Measurements from ENCODE around the gene CPLANE1. TPM values are rescaled to one million over a fixed set of nuclear protein-coding genes. Genes with fewer than 3 reads are reported as not detected.
"Not testable (repeated sequence)": the region's sequence is repeated elsewhere in the genome, so short reads cannot be mapped to it uniquely, and the experiment has no call there.

The CPLANE1 gene
- total and polyA plus RNA-seq, 7 experiments from 2014 or later: 1.1 to 14.7 (median 9.0) TPM

GRCh38 chr5:37086466-37087173, 162.6 kb downstream of the CPLANE1 start:
- H3K27me3 ChIP-seq (ENCODE audit: control insufficient read depth in 2 of 2, insufficient read depth in 2 of 2, low read length in 2 of 2): no peaks in the 10 kb centered on the region
- peaks cover 0 to 11% (median 2%) of the 10 kb centered on the region in 11 donors for H3K9me3 Mint-ChIP-seq
- no peak overlapping the region for H3K4me3 Mint-ChIP-seq
- intact Hi-C loops (cut with micrococcal nuclease): no loop called here
- DNase-seq: no peak
- no peak overlapping the region for H3K27ac Mint-ChIP-seq
- peaks cover 0 to under 1% (median 0%) of the 10 kb centered on the region in 3 experiments for H3K36me3 ChIP-seq (ENCODE audit: control insufficient read depth in 2 of 3, insufficient read depth in 3 of 3, low read length in 3 of 3)
- ChIA-PET CTCF (no interaction called here), POLR2A (no interaction called here)
- H3K27me3 Mint-ChIP-seq: no peaks in the 10 kb centered on the region
- no peaks in the 10 kb centered on the region for H3K4me1 ChIP-seq (ENCODE audit: control insufficient read depth in 2 of 2, insufficient read depth in 2 of 2, low read length in 2 of 2)
- peaks cover 0 to 6% (median 0%) of the 10 kb centered on the region in 7 donors for H3K4me1 Mint-ChIP-seq
- no peak overlapping the region for H3K4me3 ChIP-seq (ENCODE audit: low read length)
- H3K9me3 ChIP-seq (ENCODE audit: control insufficient read depth in 2 of 3, low read length in 3 of 3): no peaks in the 10 kb centered on the region
- no peak for ATAC-seq
- peaks cover 0 to 59% (median 16%) of the 10 kb centered on the region in 5 donors for H3K36me3 Mint-ChIP-seq
- no peak overlapping the region for H3K27ac ChIP-seq (ENCODE audit: low read depth, low read length)

GRCh38 chr5:37086026-37086425, 163.2 kb downstream of the CPLANE1 start:
- H3K4me1 Mint-ChIP-seq; POLR2A ChIA-PET; H3K27ac Mint-ChIP-seq; H3K4me1 ChIP-seq (ENCODE audit: control insufficient read depth in 2 of 2, insufficient read depth in 2 of 2, low read length in 2 of 2); H3K27me3 ChIP-seq (ENCODE audit: control insufficient read depth in 2 of 2, insufficient read depth in 2 of 2, low read length in 2 of 2); H3K36me3 ChIP-seq (ENCODE audit: control insufficient read depth in 2 of 3, insufficient read depth in 3 of 3, low read length in 3 of 3); intact Hi-C loops (cut with micrococcal nuclease); H3K4me3 Mint-ChIP-seq; ATAC-seq; H3K4me3 ChIP-seq (ENCODE audit: low read length); H3K27me3 Mint-ChIP-seq; H3K9me3 ChIP-seq (ENCODE audit: control insufficient read depth in 2 of 3, low read length in 3 of 3); DNase-seq; CTCF ChIA-PET; H3K27ac ChIP-seq (ENCODE audit: low read depth, low read length): not testable (repeated sequence)
- Mint-ChIP-seq H3K9me3 (peaks cover 0 to 11% (median 2%) of the 10 kb centered on the region in 11 donors), H3K36me3 (peaks cover 0 to 59% (median 16%) of the 10 kb centered on the region in 5 donors)

GRCh38 chr5:37082977-37083376, 166.2 kb downstream of the CPLANE1 start:
- intact Hi-C loops (cut with micrococcal nuclease); DNase-seq; H3K4me1 Mint-ChIP-seq; H3K36me3 ChIP-seq (ENCODE audit: control insufficient read depth in 2 of 3, insufficient read depth in 3 of 3, low read length in 3 of 3); H3K27me3 Mint-ChIP-seq; H3K27ac Mint-ChIP-seq; H3K27ac ChIP-seq (ENCODE audit: low read depth, low read length); H3K4me1 ChIP-seq (ENCODE audit: control insufficient read depth in 2 of 2, insufficient read depth in 2 of 2, low read length in 2 of 2); H3K27me3 ChIP-seq (ENCODE audit: control insufficient read depth in 2 of 2, insufficient read depth in 2 of 2, low read length in 2 of 2); H3K9me3 ChIP-seq (ENCODE audit: control insufficient read depth in 2 of 3, low read length in 3 of 3); ATAC-seq; H3K4me3 Mint-ChIP-seq; H3K4me3 ChIP-seq (ENCODE audit: low read length); POLR2A ChIA-PET; CTCF ChIA-PET: not testable (repeated sequence)
- peaks cover 0 to 12% (median 0%) of the 10 kb centered on the region in 11 donors for H3K9me3 Mint-ChIP-seq
- peaks cover 0 to 70% (median 31%) of the 10 kb centered on the region in 5 donors for H3K36me3 Mint-ChIP-seq

- Histone ChIP-seq H3K27me3 (ENCODE audit: control insufficient read depth in 2 of 2, insufficient read depth in 2 of 2, low read length in 2 of 2) (no peaks in the 10 kb centered on the region), H3K4me3 (ENCODE audit: low read length) (no peak overlapping the region), H3K36me3 (ENCODE audit: control insufficient read depth in 2 of 3, insufficient read depth in 3 of 3, low read length in 3 of 3) (no peaks in the 10 kb centered on the region), H3K4me1 (ENCODE audit: control insufficient read depth in 2 of 2, insufficient read depth in 2 of 2, low read length in 2 of 2) (no peaks in the 10 kb centered on the region), H3K27ac (ENCODE audit: low read depth, low read length) (no peak overlapping the region), H3K9me3 (ENCODE audit: control insufficient read depth in 2 of 3, low read length in 3 of 3) (no peaks in the 10 kb centered on the region)
- Mint-ChIP-seq H3K27me3 (no peaks in the 10 kb centered on the region), H3K36me3 (peaks cover 0 to 62% (median 30%) of the 10 kb centered on the region in 5 donors), H3K4me1 (peaks cover 0 to 4% (median 0%) of the 10 kb centered on the region in 7 donors), H3K27ac (no peak overlapping the region), H3K9me3 (peaks cover 0 to 12% (median 0%) of the 10 kb centered on the region in 11 donors), H3K4me3 (no peak overlapping the region)
- CTCF ChIA-PET: interaction anchor here (0.6 kb wide), 1 partner anchor 1842 kb away, joined by 3 read pairs; no protein-coding TSS in a partner anchor
- ATAC-seq (no peak), DNase-seq (no peak)
- POLR2A ChIA-PET: no interaction called here
- intact Hi-C loops (cut with micrococcal nuclease): no loop called here
Observed at GRCh38 chr5:37080697-37081096, 168.5 kb downstream of the CPLANE1 start.

GRCh38 chr5:37077146-37077545, 172.0 kb downstream of the CPLANE1 start:
- intact Hi-C loops (cut with micrococcal nuclease): no loop called here
- H3K9me3 Mint-ChIP-seq: peaks cover 0 to 6% (median 0%) of the 10 kb centered on the region in 11 donors
- DNase-seq: no peak
- H3K4me3 Mint-ChIP-seq: no peak overlapping the region
- H3K36me3 ChIP-seq (ENCODE audit: control insufficient read depth in 2 of 3, insufficient read depth in 3 of 3, low read length in 3 of 3): no peaks in the 10 kb centered on the region
- ATAC-seq: no peak
- H3K4me1 Mint-ChIP-seq: peaks cover 0 to 2% (median 0%) of the 10 kb centered on the region in 7 donors
- CTCF ChIA-PET: no interaction called here
- H3K27me3 ChIP-seq (ENCODE audit: control insufficient read depth in 2 of 2, insufficient read depth in 2 of 2, low read length in 2 of 2): no peaks in the 10 kb centered on the region
- POLR2A ChIA-PET: no interaction called here
- H3K4me1 ChIP-seq (ENCODE audit: control insufficient read depth in 2 of 2, insufficient read depth in 2 of 2, low read length in 2 of 2): no peaks in the 10 kb centered on the region
- no peak overlapping the region for H3K27ac ChIP-seq (ENCODE audit: low read depth, low read length)
- peaks cover 0 to 32% (median 20%) of the 10 kb centered on the region in 5 donors for H3K36me3 Mint-ChIP-seq
- no peaks in the 10 kb centered on the region for H3K27me3 Mint-ChIP-seq
- H3K9me3 ChIP-seq (ENCODE audit: control insufficient read depth in 2 of 3, low read length in 3 of 3): no peaks in the 10 kb centered on the region
- no peak overlapping the region for H3K27ac Mint-ChIP-seq
- no peak overlapping the region for H3K4me3 ChIP-seq (ENCODE audit: low read length)

- ATAC-seq: no peak
- Mint-ChIP-seq H3K4me3 (no peak overlapping the region), H3K4me1 (peaks cover 0 to 2% (median 0%) of the 10 kb centered on the region in 7 donors), H3K9me3 (peaks cover 0 to 6% (median 0%) of the 10 kb centered on the region in 11 donors), H3K27me3 (no peaks in the 10 kb centered on the region), H3K27ac (no peak overlapping the region), H3K36me3 (peaks cover 0 to 24% (median 14%) of the 10 kb centered on the region in 5 donors)
- ChIA-PET POLR2A (no interaction called here), CTCF (no interaction called here)
- Histone ChIP-seq H3K4me1 (ENCODE audit: control insufficient read depth in 2 of 2, insufficient read depth in 2 of 2, low read length in 2 of 2) (no peaks in the 10 kb centered on the region), H3K27ac (ENCODE audit: low read depth, low read length) (no peak overlapping the region), H3K4me3 (ENCODE audit: low read length) (no peak overlapping the region), H3K36me3 (ENCODE audit: control insufficient read depth in 2 of 3, insufficient read depth in 3 of 3, low read length in 3 of 3) (no peaks in the 10 kb centered on the region), H3K9me3 (ENCODE audit: control insufficient read depth in 2 of 3, low read length in 3 of 3) (no peaks in the 10 kb centered on the region), H3K27me3 (ENCODE audit: control insufficient read depth in 2 of 2, insufficient read depth in 2 of 2, low read length in 2 of 2) (no peaks in the 10 kb centered on the region)
- intact Hi-C loops (cut with micrococcal nuclease): no loop called here
- no peak for DNase-seq
Observed at GRCh38 chr5:37075399-37075950, 173.7 kb downstream of the CPLANE1 start.

Data from naive thymus-derived CD4-positive, alpha-beta T cell (primary cell).